GM21381 (cell line): Measurements from ENCODE around the gene USP8.
"Not testable (repeated sequence)": the region's sequence is repeated elsewhere in the genome, so short reads cannot be mapped to it uniquely, and the experiment has no call there.

ENCODE experiments used
- ATAC-seq: cut with Tn5 transposase; IDR thresholded peaks from one replicate; pipeline ENCODE4 v1.9.1; 2021; ENCODE audit warnings: mild to moderate bottlenecking, moderate library complexity; ENCODE audit not compliant: unreplicated experiment

The USP8 gene

GRCh38 chr15:50438251-50438650 is 14.0 kb downstream of the USP8 start:
- no peak for ATAC-seq

- no peak for ATAC-seq
Observed at GRCh38 chr15:50440932-50441331, 16.7 kb downstream of the USP8 start.

- ATAC-seq, result no peak
Observed at GRCh38 chr15:50452927-50453326, 28.7 kb downstream of the USP8 start.

GRCh38 chr15:50458348-50459112 is 34.3 kb downstream of the USP8 start:
- no peak for ATAC-seq

- ATAC-seq, result no peak
Observed at GRCh38 chr15:50463423-50464358, 39.5 kb downstream of the USP8 start.

DNA sequence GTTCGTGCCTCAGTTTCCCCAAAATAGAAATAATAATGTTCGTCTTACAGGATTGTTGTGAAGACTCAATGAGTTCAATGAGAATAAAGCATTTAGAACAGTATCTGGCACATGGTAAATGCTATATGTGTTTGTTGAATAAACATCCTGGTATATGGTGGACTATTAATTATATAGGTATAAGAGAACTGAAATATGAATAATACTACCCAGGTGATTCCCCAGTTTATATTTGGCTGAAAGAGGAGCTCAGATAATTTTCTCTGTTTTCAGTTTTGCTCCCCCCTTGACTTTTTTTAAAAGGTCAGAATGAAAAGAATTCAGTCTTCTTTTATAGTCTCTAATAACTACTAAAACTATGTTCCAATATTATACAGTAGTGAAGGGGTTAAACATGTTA is 46.9 kb downstream of the USP8 start:
- ATAC-seq, result no peak

- no peak for ATAC-seq
Observed at GRCh38 chr15:50476143-50476542, 51.9 kb downstream of the USP8 start.

- ATAC-seq, result no peak
Observed at GRCh38 chr15:50484781-50485180, 60.6 kb downstream of the USP8 start.

GRCh38 chr15:50485389-50485788 is 61.2 kb downstream of the USP8 start:
- no peak for ATAC-seq

GRCh38 chr15:50487287-50487686 is 63.1 kb downstream of the USP8 start:
- ATAC-seq, result no peak

DNA sequence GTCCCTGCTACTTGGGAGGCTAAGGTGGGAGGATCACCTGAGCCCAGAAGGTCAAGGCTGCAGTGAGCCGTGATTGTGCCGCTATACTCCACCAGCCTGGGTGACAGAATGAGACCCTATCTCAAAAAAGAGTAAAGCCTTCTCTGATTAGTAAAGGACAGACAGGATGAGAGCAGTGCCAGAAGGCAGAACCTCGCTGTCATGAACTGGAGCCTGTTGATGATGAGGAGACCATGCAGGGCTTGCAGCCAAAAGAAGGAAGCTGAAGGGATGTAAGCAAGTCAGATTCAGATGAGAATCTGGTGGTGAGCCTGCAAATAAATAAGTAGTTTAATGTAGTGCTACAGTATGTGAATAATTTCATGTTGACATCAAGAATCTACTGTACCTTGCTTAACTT is 69.4 kb downstream of the USP8 start:
- no peak for ATAC-seq

DNA sequence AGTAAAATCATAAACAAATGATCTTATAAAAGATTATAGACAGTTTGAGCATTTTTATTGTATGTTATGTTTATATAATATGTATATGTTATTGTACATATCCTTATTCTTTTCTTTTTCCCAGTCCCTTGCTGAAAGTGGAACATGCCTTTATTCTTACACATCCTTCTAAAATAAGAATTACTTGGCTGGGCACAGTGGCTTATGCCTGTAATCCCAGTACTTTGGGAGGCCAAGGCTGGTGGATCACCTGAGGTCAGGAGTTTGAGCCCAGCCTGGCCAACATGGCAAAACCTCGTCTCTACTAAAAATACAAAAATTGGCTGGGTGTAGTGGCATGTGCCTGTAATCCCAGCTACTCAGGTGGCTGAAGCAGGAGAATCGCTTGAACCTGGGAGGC is 70.3 kb downstream of the USP8 start:
- ATAC-seq, result not testable (repeated sequence)

DNA sequence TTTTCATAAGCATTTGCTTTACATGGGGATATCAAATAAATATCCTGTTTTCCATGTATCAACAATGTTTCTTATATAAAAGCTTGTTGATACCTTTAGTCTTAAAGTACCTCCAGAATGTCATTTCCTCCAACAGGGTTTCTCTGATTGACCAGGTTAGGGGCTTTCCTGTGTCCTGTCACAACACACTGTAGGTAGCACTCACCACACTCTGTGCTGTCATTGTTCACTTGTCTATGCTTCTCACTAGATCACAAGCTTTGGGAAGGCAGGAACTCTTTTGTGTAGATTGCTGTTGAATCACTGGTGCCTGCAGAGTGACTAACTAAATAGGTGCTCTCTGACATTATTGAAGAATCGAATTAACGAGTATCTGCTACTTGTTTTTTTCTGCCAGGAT is 72.5 kb downstream of the USP8 start:
- no peak for ATAC-seq

- ATAC-seq, result no peak
Observed at GRCh38 chr15:50500352-50500751, 76.1 kb downstream of the USP8 start.

- no peak for ATAC-seq
Observed at GRCh38 chr15:50501815-50502214, 77.6 kb downstream of the USP8 start.

GRCh38 chr15:50503144-50503543 is 78.9 kb downstream of the USP8 start:
- no peak for ATAC-seq

DNA sequence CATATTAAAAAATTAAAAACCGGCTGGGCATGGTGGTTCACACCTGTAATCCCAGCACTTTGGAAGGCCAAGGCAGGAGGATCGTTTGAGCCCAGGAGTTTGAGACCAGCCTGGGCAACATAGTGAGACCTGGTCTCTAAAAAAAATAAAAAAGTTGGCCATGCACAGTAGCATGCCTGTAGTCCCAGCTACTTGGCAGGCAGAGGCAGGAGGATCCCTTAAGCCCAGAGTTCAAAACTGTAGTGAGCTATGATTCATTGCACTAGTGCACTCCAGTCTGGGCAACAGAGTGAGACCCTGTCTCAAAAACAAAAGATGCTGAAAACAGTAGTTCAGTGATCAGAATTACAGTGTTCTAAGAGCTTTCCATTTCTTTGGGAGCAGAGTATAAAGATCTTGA is 81.5 kb downstream of the USP8 start:
- not testable (repeated sequence) for ATAC-seq

DNA sequence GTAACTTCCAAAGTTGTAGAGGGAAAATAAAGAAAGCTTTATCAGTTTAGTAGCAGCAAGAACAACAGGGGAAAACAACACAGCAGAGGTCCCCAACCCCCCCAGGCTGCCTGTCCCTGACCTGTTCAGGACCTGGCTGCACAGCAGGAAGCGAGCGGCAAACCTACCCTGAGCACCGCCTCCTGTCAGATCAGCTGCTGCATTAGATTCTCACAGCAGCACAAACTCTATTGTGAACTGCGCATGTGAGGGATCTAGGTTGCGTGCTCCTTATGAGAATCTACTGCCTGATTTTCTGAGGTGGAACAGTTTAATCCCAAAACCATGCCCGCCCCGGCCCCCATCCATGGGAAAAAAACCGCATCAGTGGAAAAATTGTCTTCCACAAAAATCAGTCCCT is 81.9 kb downstream of the USP8 start:
- no peak for ATAC-seq

- no peak for ATAC-seq
Observed at GRCh38 chr15:50513001-50513400, 88.8 kb downstream of the USP8 start.

GRCh38 chr15:50519740-50520425 is 95.7 kb downstream of the USP8 start:
- ATAC-seq, result no peak

DNA sequence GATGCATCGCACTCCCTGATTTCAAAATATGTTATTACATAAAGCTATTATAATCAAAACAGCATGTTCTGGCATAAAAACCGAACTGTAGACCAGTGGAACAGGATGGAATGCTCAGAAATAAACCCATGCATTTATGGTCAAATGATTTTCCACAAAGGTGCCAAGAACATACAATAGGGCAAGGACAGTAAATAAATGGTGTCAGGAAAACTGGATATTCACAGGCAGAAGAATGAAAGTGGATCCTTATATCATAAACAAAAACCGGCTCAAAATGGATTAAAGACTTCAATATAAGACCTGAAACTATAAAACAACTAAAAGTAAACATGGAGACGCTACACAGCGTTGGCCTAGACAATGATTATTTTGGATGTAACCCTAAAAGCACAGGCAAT is 99.6 kb downstream of the USP8 start:
- ATAC-seq, result no peak
